IPS-18a (cell line): ENCODE measurements around the gene INCENP.

Source experiments
- H3K27ac ChIP-seq: one replicate; pipeline ENCODE4 v1.5.1; 2013; ENCODE audit warnings: low read length
- H3K27me3 ChIP-seq: one replicate; pipeline ENCODE4 v1.6.1; 2013; ENCODE audit warnings: mild to moderate bottlenecking, low read length; ENCODE audit not compliant: control insufficient read depth, insufficient read depth
- H3K36me3 ChIP-seq: one replicate; pipeline ENCODE4 v1.6.1; 2013; ENCODE audit warnings: low read depth, low read length; ENCODE audit not compliant: control insufficient read depth
- H3K4me1 ChIP-seq: one replicate; pipeline ENCODE4 v1.6.1; 2013; ENCODE audit warnings: low read depth, low read length; ENCODE audit not compliant: control insufficient read depth
- H3K4me3 ChIP-seq: one replicate; pipeline ENCODE4 v1.5.1; 2013; ENCODE audit warnings: low read length
- H3K9ac ChIP-seq: one replicate; pipeline ENCODE4 v1.6.1; 2013; ENCODE audit warnings: mild to moderate bottlenecking, low read length, moderate library complexity
- H3K9me3 ChIP-seq: one replicate; pipeline ENCODE4 v1.6.1; 2013; ENCODE audit warnings: low read depth, low read length; ENCODE audit not compliant: control insufficient read depth

Gene INCENP

GRCh38 chr11:62137276-62137861 lies 13.6 kb downstream of the INCENP start:
- H3K36me3 ChIP-seq = peaks cover 59% of the 10 kb centered on the region

GRCh38 chr11:62137881-62138629 lies 14.2 kb downstream of the INCENP start:
- Histone ChIP-seq H3K27me3 (no peaks in the 10 kb centered on the region), H3K27ac (no peak overlapping the region), H3K4me1 (no peaks in the 10 kb centered on the region), H3K4me3 (no peak overlapping the region), H3K9me3 (no peaks in the 10 kb centered on the region), H3K36me3 (peaks cover 61% of the 10 kb centered on the region), H3K9ac (no peak overlapping the region)

More at GRCh38 chr11:62137276-62137861, 13.6 kb downstream of the INCENP start:
- H3K9me3 ChIP-seq = no peaks in the 10 kb centered on the region
- no peaks in the 10 kb centered on the region for H3K4me1 ChIP-seq
- H3K4me3 ChIP-seq = no peak overlapping the region
- H3K27me3 ChIP-seq = no peaks in the 10 kb centered on the region
- no peak overlapping the region for H3K9ac ChIP-seq
- no peak overlapping the region for H3K27ac ChIP-seq

DNA sequence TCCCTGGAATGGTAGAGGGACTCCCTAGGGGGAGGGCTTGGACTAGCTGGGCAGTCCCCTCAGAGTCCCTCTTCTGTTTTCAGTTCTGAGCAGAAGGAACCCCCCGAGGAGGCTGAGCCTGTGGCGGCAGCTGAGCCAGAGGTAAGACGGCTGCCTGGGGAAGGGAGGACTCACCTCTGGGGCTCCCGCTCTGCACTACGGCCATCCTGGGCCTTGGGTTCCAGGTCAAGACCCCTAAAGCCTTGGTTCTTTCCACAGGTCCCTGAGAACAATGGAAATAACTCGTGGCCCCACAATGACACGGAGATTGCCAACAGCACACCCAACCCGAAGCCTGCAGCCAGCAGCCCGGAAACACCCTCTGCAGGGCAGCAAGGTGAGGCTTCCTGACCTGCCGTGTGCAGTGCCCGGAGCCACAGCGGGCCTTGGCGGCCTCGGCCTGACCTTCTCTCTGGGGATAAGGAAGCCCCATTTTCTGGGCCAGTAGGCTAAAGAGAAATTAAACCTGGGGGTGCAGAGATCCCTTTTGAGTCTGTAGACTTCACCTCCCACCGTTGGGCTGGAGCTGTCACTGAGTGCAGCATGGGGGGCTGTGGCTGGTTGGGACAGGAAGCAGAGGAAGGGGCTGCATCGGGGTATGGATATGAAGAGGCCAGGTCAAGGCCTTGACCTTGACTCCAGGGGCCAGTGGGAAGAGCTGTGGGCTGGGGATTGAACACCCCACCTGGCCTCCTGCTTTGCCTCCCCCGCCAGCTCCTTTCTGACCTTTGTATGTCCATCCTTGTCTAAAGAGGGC lies 15.0 kb downstream of the INCENP start:
- Histone ChIP-seq H3K4me3 (no peak overlapping the region), H3K4me1 (no peaks in the 10 kb centered on the region)

GRCh38 chr11:62139526-62140303 lies 15.9 kb downstream of the INCENP start:
- H3K36me3 ChIP-seq = peaks cover 59% of the 10 kb centered on the region
- H3K9me3 ChIP-seq = no peaks in the 10 kb centered on the region
- H3K4me3 ChIP-seq = no peak overlapping the region
- no peak overlapping the region for H3K9ac ChIP-seq
- H3K27ac ChIP-seq = no peak overlapping the region
- H3K27me3 ChIP-seq = no peaks in the 10 kb centered on the region
- H3K4me1 ChIP-seq = no peaks in the 10 kb centered on the region

More for the DNA sequence above, 15.0 kb downstream of the INCENP start:
- Histone ChIP-seq H3K9ac (no peak overlapping the region), H3K27ac (no peak overlapping the region), H3K27me3 (no peaks in the 10 kb centered on the region), H3K9me3 (no peaks in the 10 kb centered on the region), H3K36me3 (peaks cover 60% of the 10 kb centered on the region)

DNA sequence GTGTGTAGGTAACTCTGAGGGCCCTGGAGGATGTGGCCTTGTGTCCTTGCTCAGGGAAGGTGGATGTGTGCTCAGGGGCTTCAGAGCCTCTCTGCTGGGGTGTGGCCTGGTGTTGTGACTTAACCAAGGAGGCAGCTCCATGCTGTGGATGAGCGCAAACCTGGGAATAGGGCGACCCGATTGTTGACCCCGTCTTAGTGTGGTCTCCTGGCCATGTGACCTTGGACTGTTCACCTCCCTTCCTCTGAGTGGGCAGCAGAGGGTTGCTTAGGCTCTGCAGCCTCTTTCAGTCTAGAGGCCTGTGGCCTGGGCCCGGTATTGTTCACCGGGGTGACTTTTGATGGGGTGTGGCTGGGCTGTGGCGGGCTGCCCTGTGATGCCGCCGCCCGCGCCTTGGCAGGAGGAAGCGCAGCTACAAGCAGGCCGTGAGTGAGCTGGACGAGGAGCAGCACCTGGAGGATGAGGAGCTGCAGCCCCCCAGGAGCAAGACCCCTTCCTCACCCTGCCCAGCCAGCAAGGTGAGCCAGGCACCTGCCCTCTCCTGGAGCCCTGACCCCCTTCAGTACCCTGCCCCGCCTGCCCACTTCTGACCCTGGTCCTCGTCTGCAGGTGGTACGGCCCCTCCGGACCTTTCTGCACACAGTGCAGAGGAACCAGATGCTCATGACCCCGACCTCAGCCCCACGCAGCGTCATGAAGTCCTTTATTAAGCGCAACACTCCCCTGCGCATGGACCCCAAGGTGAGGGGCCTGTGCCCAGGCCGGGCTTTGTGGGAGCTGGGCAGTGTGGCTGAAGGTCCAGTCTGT lies 16.7 kb downstream of the INCENP start:
- Histone ChIP-seq H3K4me1 (no peaks in the 10 kb centered on the region), H3K36me3 (peaks cover 64% of the 10 kb centered on the region)

GRCh38 chr11:62141111-62142042 lies 17.6 kb downstream of the INCENP start:
- Histone ChIP-seq H3K9ac (no peak overlapping the region), H3K36me3 (peaks cover 72% of the 10 kb centered on the region), H3K4me1 (no peaks in the 10 kb centered on the region), H3K27me3 (no peaks in the 10 kb centered on the region), H3K4me3 (no peak overlapping the region), H3K27ac (no peak overlapping the region), H3K9me3 (no peaks in the 10 kb centered on the region)

More for the DNA sequence above, 16.7 kb downstream of the INCENP start:
- Histone ChIP-seq H3K4me3 (no peak overlapping the region), H3K9me3 (no peaks in the 10 kb centered on the region), H3K27me3 (no peaks in the 10 kb centered on the region), H3K27ac (no peak overlapping the region), H3K9ac (no peak overlapping the region)

- Histone ChIP-seq H3K27me3 (no peaks in the 10 kb centered on the region), H3K4me1 (no peaks in the 10 kb centered on the region), H3K4me3 (no peak overlapping the region), H3K9ac (no peak overlapping the region), H3K36me3 (peaks cover 76% of the 10 kb centered on the region), H3K9me3 (no peaks in the 10 kb centered on the region), H3K27ac (no peak overlapping the region)
Observed at GRCh38 chr11:62142043-62142375, 18.2 kb downstream of the INCENP start.

GRCh38 chr11:62142921-62143320 lies 19.1 kb downstream of the INCENP start:
- Histone ChIP-seq H3K4me3 (no peak overlapping the region), H3K36me3 (peaks cover 85% of the 10 kb centered on the region), H3K4me1 (no peaks in the 10 kb centered on the region), H3K27ac (no peak overlapping the region), H3K27me3 (no peaks in the 10 kb centered on the region), H3K9me3 (no peaks in the 10 kb centered on the region), H3K9ac (no peak overlapping the region)

- H3K4me3 ChIP-seq = no peak overlapping the region
- peaks cover 86% of the 10 kb centered on the region for H3K36me3 ChIP-seq
- H3K27ac ChIP-seq = no peak overlapping the region
- H3K27me3 ChIP-seq = no peaks in the 10 kb centered on the region
- H3K9me3 ChIP-seq = no peaks in the 10 kb centered on the region
- H3K9ac ChIP-seq = no peak overlapping the region
- no peaks in the 10 kb centered on the region for H3K4me1 ChIP-seq
Observed at GRCh38 chr11:62143727-62144126, 19.9 kb downstream of the INCENP start.

GRCh38 chr11:62144641-62145255 lies 20.9 kb downstream of the INCENP start:
- peaks cover 86% of the 10 kb centered on the region for H3K36me3 ChIP-seq

More at GRCh38 chr11:62144641-62145255, 20.9 kb downstream of the INCENP start:
- Histone ChIP-seq H3K9ac (no peak overlapping the region), H3K27me3 (no peaks in the 10 kb centered on the region), H3K9me3 (no peaks in the 10 kb centered on the region), H3K4me1 (no peaks in the 10 kb centered on the region), H3K4me3 (no peak overlapping the region), H3K27ac (no peak overlapping the region)
